H1 (cell line): ENCODE results near the gene GLCE. TPM values are rescaled to one million over a fixed set of nuclear protein-coding genes. Genes with fewer than 3 reads are reported as not detected.

Experiments used
- CBX5 ChIP-seq: fragments of 300-800, 300-1000 bp; sonication (generic); IDR thresholded peaks from 2 replicates; pipeline ENCODE4 v1.7.1; 2016; ENCODE audit warnings: antibody characterized with exemption, low read length, low read depth
- CEBPB ChIP-seq: IDR thresholded peaks from 2 replicates; pipeline ENCODE4 v1.6.1; 2012; ENCODE audit warnings: low read depth, low read length
- CTBP2 ChIP-seq: IDR thresholded peaks from 2 replicates; pipeline ENCODE4 v1.7.0; 2011; ENCODE audit warnings: borderline replicate concordance, mild to moderate bottlenecking, moderate library complexity, mixed read lengths, low read length; ENCODE audit not compliant: insufficient read depth, insufficient read length
- EZH2 ChIP-seq: fragments of 200-600 bp; sonication (generic); IDR thresholded peaks from 2 replicates; pipeline ENCODE4 v1.7.1; 2012; ENCODE audit warnings: low read depth, mild to moderate bottlenecking, moderate library complexity, low read length, inconsistent platforms; ENCODE audit not compliant: severe bottlenecking
- MAFK ChIP-seq: IDR thresholded peaks from 2 replicates; pipeline ENCODE4 v1.6.1; 2012; ENCODE audit warnings: low read depth, mild to moderate bottlenecking, improper control_type of control experiment, low read length
- MAX ChIP-seq: IDR thresholded peaks from 2 replicates; pipeline ENCODE4 v1.6.1; 2012; ENCODE audit warnings: inconsistent platforms
- PHF8 ChIP-seq: fragments of 200-600 bp; sonication (generic); conservative IDR thresholded peaks from 2 replicates; pipeline ENCODE4 v1.7.1; 2012; ENCODE audit warnings: low read depth, mild to moderate bottlenecking, inconsistent platforms, low read length, moderate library complexity
- polyA plus RNA-seq, 7 experiments: library from polyadenylated mRNA; depleted of rRNA in 3 of 7; stranded (reverse) in 5 of 7; unstranded in 2 of 7; fragments of >200 nt in 5 of 7; fragments of 200-250 nt in 2 of 7; gene quantifications; 1 replicate in 5 of 7; 2 replicates in 1 of 7; 4 replicates in 1 of 7; pipeline versions ENCODE4 v1.2.1 to v1.2.3, GENCODE V29; 2011 to 2013; ENCODE audit warnings: missing spikeins in 2 of 7, mixed read lengths in 2 of 7
- total RNA-seq: library from RNA; stranded (reverse); fragmentation: NEBNext Ultra II Directional; extraction: Animal tissue kit (Norgen Biotek cat#: 25700); gene quantifications from 2 replicates; pipeline ENCODE4 v1.2.1, GENCODE V29; 2021
- TF ChIP-seq, protein P1 (sequence below): IDR thresholded peaks from 2 replicates; pipeline ENCODE4 v1.6.1; 2011; ENCODE audit warnings: low read depth, mild to moderate bottlenecking, low read length; ENCODE audit not compliant: insufficient read depth

Gene GLCE
- total and polyA plus RNA-seq, 2 of the 8 experiments (the other 6 are each of a cell fraction or from before 2014, with no cell fraction given) = 17.1 to 22.7 TPM

DNA sequence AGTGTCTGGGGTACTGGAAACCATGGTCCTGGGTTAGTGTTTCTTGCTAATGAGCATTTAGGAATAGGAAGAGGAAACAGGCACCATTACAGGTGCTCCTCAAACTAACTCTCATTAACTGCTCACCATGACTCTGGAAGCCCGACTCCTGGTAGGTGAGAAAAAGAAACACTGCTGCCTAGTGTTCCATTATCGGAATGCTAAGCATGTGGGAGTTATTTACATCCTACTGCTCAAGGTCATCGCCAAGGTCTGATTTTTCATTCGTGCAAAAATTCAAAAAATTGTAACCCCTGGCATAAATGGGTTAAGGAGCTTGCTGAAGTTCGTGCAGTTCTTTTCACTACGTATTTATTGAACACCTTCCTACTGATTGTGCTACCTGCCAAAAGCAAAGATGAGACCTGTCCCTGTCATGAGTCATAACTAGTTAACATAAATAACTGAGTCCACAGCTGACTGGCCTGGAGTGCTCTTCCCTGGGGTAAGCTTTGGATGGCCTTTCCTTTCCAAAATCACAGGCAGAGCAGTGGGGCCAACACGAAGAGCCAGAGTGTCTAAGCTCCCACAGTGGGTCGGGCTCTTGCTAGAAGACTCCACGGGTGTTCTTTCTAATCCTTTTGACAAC, 115.6 kb downstream of the GLCE start (continued):
- TF ChIP-seq CTBP2 (no peak), MAFK (no peak), PHF8 (no peak), CBX5 (no peak), EZH2 (no peak), CEBPB (no peak), MAX (no peak)
- TF ChIP-seq, protein P1, sequence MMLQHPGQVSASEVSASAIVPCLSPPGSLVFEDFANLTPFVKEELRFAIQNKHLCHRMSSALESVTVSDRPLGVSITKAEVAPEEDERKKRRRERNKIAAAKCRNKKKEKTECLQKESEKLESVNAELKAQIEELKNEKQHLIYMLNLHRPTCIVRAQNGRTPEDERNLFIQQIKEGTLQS = no peak
